Measurements from ENCODE around the gene NDUFS6.
A peak's percentile ranks its signal among the peaks of the same experiment; 100 is the strongest.

NDUFS6 gene
- 10.1 to 58.5 (median 27.6) reads per million in 9 experiments for total RNA-seq

GRCh38 chr5:1801222-1801966 lies at the start of gene NDUFS6:
Gene NDUFS6, plus strand, starts transcription at chr5:1801407. Its CDS starts 11 bp downstream, at chr5:1801418.
- peaks cover 77% of the 10 kb centered on the region for H3K36me3 Mint-ChIP-seq (ENCODE audit: insufficient read depth)
- H3K27ac Mint-ChIP-seq = peak within 1 kb of the TSS; percentile 95 to 97
- peaks cover 45 to 49% of the 10 kb centered on the region in 2 donors for H3K4me1 Mint-ChIP-seq (ENCODE audit: low read depth in 2 of 2)

GRCh38 chr5:1751864-1752822 lies 49.1 kb upstream of the NDUFS6 start:
- ATAC-seq (replicated peaks) = no peak
- Mint-ChIP-seq H3K27ac (no peak overlapping the region), H3K4me1 (ENCODE audit: low read depth in 2 of 2) (no peaks in the 10 kb centered on the region), H3K9me3 (no peaks in the 10 kb centered on the region), H3K27me3 (peaks cover 29 to 70% of the 10 kb centered on the region in 2 donors), H3K36me3 (ENCODE audit: insufficient read depth) (peaks cover 4% of the 10 kb centered on the region), H3K4me3 (no peak overlapping the region)
- no peak for DNase-seq

More at GRCh38 chr5:1801222-1801966, at the start of gene NDUFS6:
- ATAC-seq (replicated peaks) = peak; percentile 61
- no peaks in the 10 kb centered on the region for H3K27me3 Mint-ChIP-seq
- DNase-seq = peak; percentile 65 to 70 (median 69)
- H3K4me3 Mint-ChIP-seq = peak within 1 kb of the TSS; percentile 87 to 97
- H3K9me3 Mint-ChIP-seq = no peaks in the 10 kb centered on the region

- Mint-ChIP-seq H3K27me3 (peaks cover 29 to 75% of the 10 kb centered on the region in 2 donors), H3K27ac (no peak overlapping the region), H3K36me3 (ENCODE audit: insufficient read depth) (peaks cover 4% of the 10 kb centered on the region), H3K9me3 (no peaks in the 10 kb centered on the region), H3K4me3 (no peak overlapping the region), H3K4me1 (ENCODE audit: low read depth in 2 of 2) (no peaks in the 10 kb centered on the region)
- ATAC-seq (replicated peaks) (no peak), DNase-seq (no peak)
Observed at GRCh38 chr5:1752881-1753280, 48.3 kb upstream of the NDUFS6 start.

DNA sequence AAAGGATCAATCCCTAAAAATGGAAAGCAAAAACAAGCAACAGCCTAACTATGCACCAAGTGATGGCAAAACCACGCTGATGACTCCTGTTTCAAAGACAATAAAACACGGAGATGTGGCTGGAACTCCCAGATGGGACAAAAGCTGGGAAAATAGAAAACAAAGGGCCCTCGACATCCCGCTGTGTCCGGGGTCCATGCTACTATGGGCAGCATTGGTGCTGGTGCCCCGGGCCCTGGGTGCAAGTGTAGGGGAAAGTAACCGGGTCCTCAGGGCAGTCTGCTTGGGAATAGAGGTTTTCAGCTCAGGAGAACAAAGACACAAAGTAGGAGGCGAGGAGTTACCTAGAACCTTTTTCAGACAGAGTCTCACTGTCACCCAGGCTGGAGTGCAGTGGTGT lies 47.7 kb upstream of the NDUFS6 start:
- Mint-ChIP-seq H3K36me3 (ENCODE audit: insufficient read depth) (peaks cover 4% of the 10 kb centered on the region), H3K27ac (no peak overlapping the region), H3K9me3 (peaks cover 0 to 1% of the 10 kb centered on the region in 2 donors), H3K4me1 (ENCODE audit: low read depth in 2 of 2) (no peaks in the 10 kb centered on the region), H3K27me3 (peaks cover 34 to 75% of the 10 kb centered on the region in 2 donors), H3K4me3 (no peak overlapping the region)
- ATAC-seq (replicated peaks) = no peak
- no peak for DNase-seq

- Mint-ChIP-seq H3K27ac (no peak overlapping the region), H3K4me1 (ENCODE audit: low read depth in 2 of 2) (no peaks in the 10 kb centered on the region), H3K9me3 (peaks cover 0 to 3% of the 10 kb centered on the region in 2 donors), H3K36me3 (ENCODE audit: insufficient read depth) (peaks cover 2% of the 10 kb centered on the region), H3K4me3 (no peak overlapping the region), H3K27me3 (peaks cover 37 to 74% of the 10 kb centered on the region in 2 donors)
- DNase-seq (no peak), ATAC-seq (replicated peaks) (no peak)
Observed at GRCh38 chr5:1754531-1755220, 46.5 kb upstream of the NDUFS6 start.

DNA sequence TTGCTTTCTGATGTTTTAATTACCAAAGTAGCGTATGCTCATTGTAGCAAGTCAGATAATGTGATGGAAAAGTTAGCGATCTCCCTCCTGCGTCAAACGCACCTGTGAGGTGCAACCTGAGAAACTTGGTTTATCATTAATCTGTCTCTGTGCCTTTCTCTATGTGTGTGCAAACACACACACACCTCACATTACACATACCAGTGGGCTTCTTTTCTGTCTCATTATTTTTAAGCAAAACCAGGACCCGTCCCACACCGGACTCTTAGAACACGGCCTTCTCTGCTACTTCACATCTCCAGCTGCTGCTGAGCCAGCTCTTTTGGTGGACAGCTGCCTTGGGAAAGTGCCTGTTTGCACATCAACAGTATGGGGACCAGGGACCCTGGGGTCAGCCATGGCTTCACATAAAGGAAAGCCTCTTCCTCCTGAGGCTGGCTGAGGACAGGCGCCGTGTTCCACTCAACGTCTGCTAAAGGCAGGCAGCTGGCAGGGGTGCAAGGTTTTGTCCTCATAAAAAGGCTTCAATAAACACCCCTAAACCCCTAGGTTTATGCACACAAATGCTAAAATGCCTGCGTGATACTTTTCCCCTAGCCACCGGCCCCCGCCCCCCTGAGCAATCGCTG lies 45.8 kb upstream of the NDUFS6 start:
- ATAC-seq (replicated peaks) = no peak
- Mint-ChIP-seq H3K27ac (no peak overlapping the region), H3K4me3 (no peak overlapping the region), H3K27me3 (peaks cover 37 to 70% of the 10 kb centered on the region in 2 donors), H3K9me3 (peaks cover 0 to 3% of the 10 kb centered on the region in 2 donors), H3K36me3 (ENCODE audit: insufficient read depth) (no peaks in the 10 kb centered on the region), H3K4me1 (ENCODE audit: low read depth in 2 of 2) (no peaks in the 10 kb centered on the region)
- no peak for DNase-seq

DNA sequence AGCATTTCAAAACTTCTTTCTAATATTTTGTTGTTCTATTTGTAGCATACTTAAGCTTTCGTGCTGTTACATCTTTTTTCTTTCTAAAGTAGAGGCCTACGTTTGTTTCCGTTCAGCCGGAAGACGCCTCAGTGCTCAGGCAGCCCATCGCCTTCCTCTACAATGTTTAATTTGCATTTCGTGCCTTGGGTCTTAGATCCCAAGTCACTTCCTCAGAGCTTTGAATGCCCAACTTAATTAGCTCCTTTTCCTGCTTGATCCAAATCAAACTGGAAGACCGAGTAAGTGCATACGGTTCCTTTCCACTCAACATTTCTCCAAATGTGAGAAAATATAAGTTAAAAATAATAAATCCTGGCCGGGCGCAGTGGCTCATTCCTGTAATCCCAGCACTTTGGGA lies 44.7 kb upstream of the NDUFS6 start:
- Mint-ChIP-seq H3K4me1 (ENCODE audit: low read depth in 2 of 2) (no peaks in the 10 kb centered on the region), H3K4me3 (no peak overlapping the region)
- ATAC-seq (replicated peaks) = no peak

GRCh38 chr5:1757511-1757910 lies 43.7 kb upstream of the NDUFS6 start:
- no peak for ATAC-seq (replicated peaks)
- no peaks in the 10 kb centered on the region for H3K4me1 Mint-ChIP-seq (ENCODE audit: low read depth in 2 of 2)
- no peaks in the 10 kb centered on the region for H3K36me3 Mint-ChIP-seq (ENCODE audit: insufficient read depth)
- peaks cover 0 to 3% of the 10 kb centered on the region in 2 donors for H3K9me3 Mint-ChIP-seq
- no peak overlapping the region for H3K27ac Mint-ChIP-seq
- no peak overlapping the region for H3K4me3 Mint-ChIP-seq
- DNase-seq = no peak
- peaks cover 36 to 66% of the 10 kb centered on the region in 2 donors for H3K27me3 Mint-ChIP-seq

More for the DNA sequence above, 44.7 kb upstream of the NDUFS6 start:
- H3K36me3 Mint-ChIP-seq (ENCODE audit: insufficient read depth) = no peaks in the 10 kb centered on the region
- peaks cover 38 to 66% of the 10 kb centered on the region in 2 donors for H3K27me3 Mint-ChIP-seq
- no peak overlapping the region for H3K27ac Mint-ChIP-seq
- DNase-seq = no peak
- H3K9me3 Mint-ChIP-seq = peaks cover 0 to 3% of the 10 kb centered on the region in 2 donors

GRCh38 chr5:1758574-1758973 lies 42.6 kb upstream of the NDUFS6 start:
- DNase-seq (no peak), ATAC-seq (replicated peaks) (no peak)
- H3K4me1 Mint-ChIP-seq (ENCODE audit: low read depth in 2 of 2) = no peaks in the 10 kb centered on the region
- H3K27ac Mint-ChIP-seq = no peak overlapping the region
- H3K4me3 Mint-ChIP-seq = no peak overlapping the region
- H3K9me3 Mint-ChIP-seq = peaks cover 0 to 3% of the 10 kb centered on the region in 2 donors
- no peaks in the 10 kb centered on the region for H3K36me3 Mint-ChIP-seq (ENCODE audit: insufficient read depth)
- H3K27me3 Mint-ChIP-seq = peaks cover 32 to 66% of the 10 kb centered on the region in 2 donors

DNA sequence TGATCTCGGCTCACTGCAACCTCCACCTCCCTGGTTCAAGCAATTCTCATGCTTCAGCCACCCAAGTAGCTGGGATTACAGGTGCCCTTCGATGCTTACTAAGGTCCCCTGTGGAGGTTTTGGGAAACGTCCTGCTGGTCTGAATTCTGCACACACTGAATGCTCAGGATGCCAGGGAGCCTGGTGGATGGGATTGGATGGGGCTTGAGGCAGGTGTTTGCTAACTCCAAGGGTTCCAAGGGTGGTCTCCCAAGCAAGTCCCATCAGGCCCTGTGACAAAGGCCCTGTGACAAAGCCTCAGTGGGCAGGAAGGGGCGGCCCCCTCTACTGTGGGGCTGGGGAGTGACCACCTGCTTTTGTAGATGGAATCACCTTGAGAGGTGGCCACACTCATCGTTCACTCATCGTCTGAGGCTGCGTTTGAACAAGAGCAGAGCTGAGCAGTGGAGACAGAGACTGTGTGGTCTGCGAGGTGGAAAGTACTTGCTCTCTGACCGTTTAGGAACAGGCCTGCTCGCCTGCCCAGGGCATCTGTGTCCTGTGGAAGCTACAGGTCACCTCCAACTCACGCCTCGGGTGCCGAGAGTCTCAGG lies 41.7 kb upstream of the NDUFS6 start:
- no peaks in the 10 kb centered on the region for H3K4me1 Mint-ChIP-seq (ENCODE audit: low read depth in 2 of 2)
- no peak overlapping the region for H3K4me3 Mint-ChIP-seq
- DNase-seq (no peak), ATAC-seq (replicated peaks) (no peak)
- peaks cover 0 to 3% of the 10 kb centered on the region in 2 donors for H3K9me3 Mint-ChIP-seq
- no peak overlapping the region for H3K27ac Mint-ChIP-seq
- H3K36me3 Mint-ChIP-seq (ENCODE audit: insufficient read depth) = no peaks in the 10 kb centered on the region
- peaks cover 40 to 71% of the 10 kb centered on the region in 2 donors for H3K27me3 Mint-ChIP-seq

DNA sequence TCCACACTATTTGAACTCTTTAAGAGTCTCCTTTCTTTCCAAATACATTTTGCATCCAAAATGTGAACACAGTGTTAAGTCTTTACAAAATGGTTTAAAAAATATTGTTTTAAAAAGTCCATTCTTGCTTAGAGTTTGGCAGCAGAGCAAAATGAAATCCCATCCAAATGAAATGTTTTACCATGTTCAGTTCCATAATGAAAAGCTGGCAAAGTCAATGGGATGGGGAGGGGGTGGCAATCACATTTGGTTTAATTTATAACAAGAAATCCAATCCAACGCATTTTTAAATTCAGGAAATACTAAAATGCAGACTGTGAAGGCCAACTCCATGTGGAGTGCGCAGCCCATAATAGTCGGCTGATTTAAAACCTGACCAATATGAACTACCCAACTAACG lies 41.0 kb upstream of the NDUFS6 start:
- no peak for ATAC-seq (replicated peaks)
- no peak overlapping the region for H3K4me3 Mint-ChIP-seq
- no peak overlapping the region for H3K27ac Mint-ChIP-seq
- H3K27me3 Mint-ChIP-seq = peaks cover 44 to 71% of the 10 kb centered on the region in 2 donors
- no peak for DNase-seq
- no peaks in the 10 kb centered on the region for H3K36me3 Mint-ChIP-seq (ENCODE audit: insufficient read depth)
- H3K9me3 Mint-ChIP-seq = peaks cover 0 to 3% of the 10 kb centered on the region in 2 donors
- H3K4me1 Mint-ChIP-seq (ENCODE audit: low read depth in 2 of 2) = no peaks in the 10 kb centered on the region

DNA sequence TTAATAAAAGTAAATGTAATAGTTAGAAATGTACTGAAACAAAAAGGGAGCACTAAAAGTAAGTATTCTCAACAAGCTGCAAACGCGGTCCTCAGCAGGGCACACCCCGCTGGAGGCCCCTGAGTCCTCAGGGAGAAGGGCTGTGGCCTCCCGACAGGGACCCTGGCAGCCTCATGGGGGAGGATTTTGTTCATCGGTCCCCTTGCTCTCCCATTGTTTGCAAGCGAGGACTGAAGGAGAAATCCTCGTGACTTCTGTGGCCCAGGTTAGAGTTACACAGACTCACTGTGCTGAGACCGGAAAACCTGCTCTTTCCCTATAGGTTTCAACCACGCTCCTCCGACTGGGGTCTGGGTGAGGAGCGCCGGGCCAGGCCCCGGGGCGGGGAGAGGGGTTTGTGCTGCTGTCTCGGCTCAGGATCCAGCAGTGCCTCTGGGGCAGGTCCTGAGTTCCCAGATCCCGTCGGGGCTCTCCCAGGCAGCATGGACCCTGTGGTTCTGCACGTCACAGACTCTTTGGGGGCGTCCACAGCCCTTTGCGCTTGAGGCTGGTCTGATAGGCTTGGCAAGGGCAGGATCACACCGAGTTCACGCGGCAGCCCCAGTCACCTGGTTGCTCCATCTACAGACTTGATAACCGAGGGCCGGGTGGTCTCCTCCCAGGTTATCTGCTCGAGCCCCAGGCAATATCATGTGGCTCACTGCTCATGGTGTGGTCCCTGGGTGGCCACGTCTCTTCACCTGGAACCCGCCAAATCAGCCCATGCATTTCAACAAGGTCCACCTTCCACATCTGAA lies 40.4 kb upstream of the NDUFS6 start:
- no peaks in the 10 kb centered on the region for H3K4me1 Mint-ChIP-seq (ENCODE audit: low read depth in 2 of 2)
- H3K27ac Mint-ChIP-seq = no peak overlapping the region
- ATAC-seq (replicated peaks) = no peak
- peaks cover 39 to 69% of the 10 kb centered on the region in 2 donors for H3K27me3 Mint-ChIP-seq
- no peak for DNase-seq
- H3K36me3 Mint-ChIP-seq (ENCODE audit: insufficient read depth) = no peaks in the 10 kb centered on the region
- peaks cover 0 to 3% of the 10 kb centered on the region in 2 donors for H3K9me3 Mint-ChIP-seq
- no peak overlapping the region for H3K4me3 Mint-ChIP-seq

All from effector memory CD8-positive, alpha-beta T cell (primary cell).